Measurements from ENCODE around the gene ENOX1.

Gene ENOX1

GRCh38 chr13:43475140-43475539 is 311.6 kb downstream of the ENOX1 start:
- DNase-seq: no peak

GRCh38 chr13:43473437-43473836 is 313.3 kb downstream of the ENOX1 start:
- DNase-seq: no peak

DNA sequence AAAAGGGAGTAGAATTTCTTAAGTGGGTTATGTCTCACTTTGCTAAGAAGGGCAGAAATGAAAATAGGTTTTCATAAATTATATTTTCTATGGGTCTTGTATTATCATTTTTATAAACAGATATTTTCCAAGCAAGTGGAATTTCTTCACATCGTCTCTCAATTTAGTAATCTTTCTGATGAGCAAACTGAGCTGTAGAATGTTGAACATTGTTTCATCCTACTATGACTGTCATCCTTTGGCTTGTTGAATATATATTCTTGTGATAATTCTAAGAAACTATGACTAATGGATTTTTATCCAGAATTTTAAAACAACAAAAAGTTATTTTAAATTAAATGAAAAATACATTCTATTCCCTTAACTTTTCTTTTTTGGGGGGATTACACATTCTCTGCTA is 313.8 kb downstream of the ENOX1 start:
- no peak for DNase-seq

- DNase-seq: no peak
These were observed 314.4 kb downstream of the ENOX1 start for GRCh38 chr13:43472339-43472738.

DNA sequence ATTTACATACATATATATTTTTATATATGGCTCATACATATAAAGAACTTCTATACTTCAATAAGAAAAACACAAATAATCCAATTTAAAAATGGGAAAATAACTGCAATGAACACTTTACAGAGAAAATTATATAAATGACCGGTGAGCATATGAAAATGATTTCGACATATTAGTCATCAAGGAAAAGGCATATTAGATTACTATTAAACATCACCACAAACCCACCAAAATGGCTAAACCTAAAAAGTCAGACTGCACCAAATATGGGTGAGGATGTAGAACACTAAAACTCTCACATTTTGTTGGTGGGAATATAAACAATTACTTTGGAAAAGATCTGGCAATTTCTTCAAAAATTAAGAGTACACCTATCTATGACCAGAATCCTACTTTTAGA is 316.2 kb downstream of the ENOX1 start:
- no peak for DNase-seq

DNA sequence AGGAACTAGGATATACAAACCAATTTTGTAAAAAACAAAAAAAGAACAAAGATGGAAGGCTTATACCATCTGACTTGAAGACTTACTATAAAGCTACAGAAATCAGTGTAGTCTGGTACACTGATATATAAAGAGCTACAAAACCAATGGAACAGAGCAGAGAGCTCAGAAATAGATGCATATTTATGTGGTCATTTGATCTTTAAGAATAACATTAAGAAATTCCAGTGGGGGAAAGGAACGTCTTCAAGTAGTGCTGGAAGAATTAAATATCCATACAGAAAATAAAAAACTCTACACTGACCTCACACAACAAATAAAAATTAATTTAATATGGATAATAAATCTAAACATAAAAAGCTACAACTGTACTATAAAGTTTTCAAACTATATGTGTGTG is 317.0 kb downstream of the ENOX1 start:
- DNase-seq: no peak

DNA sequence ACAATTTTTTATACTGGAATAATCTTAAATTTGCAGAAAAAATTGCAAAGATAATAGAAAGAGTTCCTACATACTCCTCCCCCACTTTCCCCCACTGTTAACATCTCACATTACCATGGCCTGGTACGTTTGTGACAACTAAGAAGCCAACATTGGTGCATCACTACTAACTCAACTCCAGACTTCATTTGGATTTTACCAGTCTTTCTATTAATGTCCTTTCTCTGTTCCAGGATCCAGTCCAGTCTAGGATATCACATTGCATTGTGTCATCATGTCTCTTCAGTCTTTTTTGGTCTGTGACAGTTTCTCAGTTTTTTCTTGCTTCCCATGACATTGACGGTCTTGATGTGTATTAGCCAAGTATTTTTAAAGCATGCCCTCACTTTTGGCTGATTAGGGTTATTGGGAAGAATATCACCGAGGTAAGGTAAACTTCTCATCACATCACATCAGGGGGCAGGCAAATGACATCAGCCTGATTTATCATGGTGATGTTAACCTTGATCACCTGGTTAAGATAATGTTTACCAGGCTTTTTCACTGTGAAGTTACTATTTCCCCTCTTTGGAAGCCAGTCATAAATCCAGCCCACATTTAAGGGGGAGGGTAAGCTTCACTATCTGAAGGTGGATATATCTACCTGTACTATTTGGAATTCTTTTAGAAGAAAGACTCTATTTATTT is 322.1 kb downstream of the ENOX1 start:
- DNase-seq: no peak

DNA sequence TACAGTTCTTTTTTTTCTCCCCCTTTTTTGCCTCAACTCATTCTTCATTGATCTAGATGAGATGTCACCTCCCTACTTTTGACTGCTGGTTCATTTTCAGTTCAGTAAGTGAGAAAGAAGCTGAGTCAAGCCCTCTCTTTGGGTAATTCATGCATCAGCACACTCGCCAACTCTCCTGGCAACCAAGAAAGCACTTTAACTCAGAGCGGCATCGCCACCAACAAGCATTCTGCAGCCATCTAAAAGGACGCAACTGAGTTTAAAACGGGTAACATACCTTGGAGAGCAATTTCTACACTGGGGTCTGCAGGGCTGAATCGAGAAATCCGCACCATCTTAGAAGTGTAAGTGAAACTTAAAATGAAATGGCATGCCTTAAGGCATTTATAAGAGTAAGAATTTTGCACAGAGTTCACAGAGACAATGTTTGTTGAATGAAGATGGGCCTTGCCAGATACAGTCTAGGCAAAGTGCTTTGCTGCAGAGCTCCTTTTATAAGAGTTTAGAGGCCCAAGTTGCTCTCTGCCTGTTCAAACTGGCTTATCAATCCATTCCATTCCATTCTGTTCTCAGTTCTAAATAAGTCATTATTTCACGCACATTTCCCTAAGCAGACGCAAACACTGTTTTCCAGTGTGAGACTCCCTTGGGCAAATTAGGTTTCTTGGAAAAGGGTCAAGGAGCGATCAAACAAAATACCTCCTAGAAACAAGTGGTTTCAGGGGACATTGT is 338.0 kb downstream of the ENOX1 start:
- no peak for DNase-seq

DNA sequence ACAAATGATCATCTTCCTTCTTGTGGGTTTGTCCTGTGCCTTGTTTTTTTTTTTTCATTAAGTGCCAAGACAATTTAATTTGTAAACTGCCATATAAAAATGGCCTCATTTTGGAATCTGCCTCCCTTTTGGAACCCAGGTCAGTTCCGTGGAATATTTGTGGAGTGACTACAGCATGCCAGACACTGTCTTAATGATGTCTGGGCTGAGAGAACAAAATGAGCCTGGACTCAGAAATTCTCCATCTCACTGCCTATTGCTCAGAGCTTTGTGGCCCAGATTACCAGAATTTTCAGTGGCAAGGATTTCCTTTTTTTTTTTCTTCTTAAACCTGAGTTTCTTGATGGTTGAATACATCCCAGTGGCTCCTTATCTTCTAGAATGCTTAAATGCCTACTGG is 340.6 kb downstream of the ENOX1 start:
- no peak for DNase-seq

DNA sequence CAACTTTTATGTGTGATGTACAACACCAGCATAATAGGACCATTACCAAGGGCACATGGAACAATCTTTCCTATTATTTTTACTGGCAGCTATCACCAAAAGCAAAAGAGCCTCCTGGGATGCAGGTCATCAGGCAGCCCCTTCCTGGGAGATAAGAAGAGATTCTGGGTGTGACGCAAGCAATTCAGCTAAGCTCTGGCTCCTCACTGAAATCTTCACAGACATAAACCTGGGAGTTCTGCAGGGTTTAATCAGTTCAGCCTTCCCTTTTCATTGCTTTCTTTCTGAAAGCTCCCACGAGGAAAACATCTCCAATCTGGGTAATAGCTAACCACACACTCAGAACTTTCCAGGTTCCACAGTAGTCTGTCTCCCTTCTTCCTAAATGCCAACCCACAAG is 341.1 kb downstream of the ENOX1 start:
- DNase-seq: no peak

- DNase-seq: no peak
These were observed 342.7 kb downstream of the ENOX1 start for GRCh38 chr13:43444081-43444480.

- no peak for DNase-seq
These were observed 344.8 kb downstream of the ENOX1 start for GRCh38 chr13:43441899-43442499.

- no peak for DNase-seq
These were observed 345.3 kb downstream of the ENOX1 start for GRCh38 chr13:43441464-43441863.

DNA sequence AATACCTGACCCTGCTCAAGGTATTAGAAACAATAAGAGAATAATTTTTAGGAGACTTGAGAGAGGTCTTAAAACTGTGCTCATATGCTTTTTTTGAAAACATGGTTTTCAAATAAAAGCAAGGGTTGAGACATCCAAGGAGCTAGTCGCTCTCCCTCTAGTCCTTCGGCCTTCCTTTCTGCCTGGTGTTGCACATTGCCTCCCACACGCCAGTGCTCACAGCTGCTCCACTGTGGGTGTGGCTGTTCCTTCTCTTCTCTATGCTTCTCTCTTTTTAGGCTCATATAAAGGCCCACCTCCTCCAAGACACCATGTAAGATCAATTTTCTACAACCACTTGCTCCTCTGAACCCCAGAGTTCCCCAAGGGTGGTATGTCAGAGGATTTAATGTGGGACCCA is 352.6 kb downstream of the ENOX1 start:
- no peak for DNase-seq

- no peak for DNase-seq
These were observed 353.1 kb downstream of the ENOX1 start for GRCh38 chr13:43433691-43434141.

DNA sequence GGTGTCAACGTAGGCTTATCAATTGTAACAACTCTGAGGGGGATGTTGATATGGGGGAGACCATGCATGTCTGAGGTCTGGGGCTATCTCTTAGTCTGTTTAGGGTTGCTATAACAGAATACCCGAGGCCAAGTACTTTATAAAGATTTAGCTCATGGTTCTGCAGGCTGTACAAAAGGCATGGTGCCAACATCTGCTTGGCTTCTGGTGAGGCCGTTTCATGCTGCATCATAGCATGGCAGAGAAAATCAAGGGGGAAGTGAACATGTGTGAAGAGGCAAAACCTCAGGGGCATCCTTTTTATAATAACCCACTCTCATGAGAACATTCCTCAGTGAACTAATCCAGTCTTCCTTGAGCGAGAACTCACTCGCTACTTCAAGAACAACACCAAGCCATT is 353.8 kb downstream of the ENOX1 start:
- no peak for DNase-seq

- DNase-seq: no peak
These were observed 354.9 kb downstream of the ENOX1 start for GRCh38 chr13:43431841-43432240.

GRCh38 chr13:43431290-43431716 is 355.5 kb downstream of the ENOX1 start:
- no peak for DNase-seq

GRCh38 chr13:43428545-43429296 is 358.1 kb downstream of the ENOX1 start:
- DNase-seq: no peak

DNA sequence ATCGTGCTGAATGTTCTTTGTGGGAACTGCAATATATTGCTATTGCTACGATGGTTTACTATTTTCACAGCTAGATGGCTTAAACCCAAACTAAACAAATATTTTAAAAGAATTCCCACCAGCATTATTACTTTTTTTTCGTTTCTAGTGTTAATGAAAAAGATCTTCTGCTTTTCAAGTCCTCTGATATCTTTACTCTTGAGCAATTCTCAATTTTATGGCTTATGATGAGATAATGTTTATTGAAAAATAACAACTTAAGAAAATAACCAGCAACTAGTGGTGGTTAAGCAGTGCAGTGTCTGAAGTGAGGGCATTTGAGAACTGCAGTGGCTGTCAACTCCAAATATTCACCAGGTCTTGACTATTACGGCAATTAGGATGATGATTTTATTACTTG is 360.4 kb downstream of the ENOX1 start:
- DNase-seq: no peak

GRCh38 chr13:43425234-43425633 is 361.5 kb downstream of the ENOX1 start:
- no peak for DNase-seq

DNA sequence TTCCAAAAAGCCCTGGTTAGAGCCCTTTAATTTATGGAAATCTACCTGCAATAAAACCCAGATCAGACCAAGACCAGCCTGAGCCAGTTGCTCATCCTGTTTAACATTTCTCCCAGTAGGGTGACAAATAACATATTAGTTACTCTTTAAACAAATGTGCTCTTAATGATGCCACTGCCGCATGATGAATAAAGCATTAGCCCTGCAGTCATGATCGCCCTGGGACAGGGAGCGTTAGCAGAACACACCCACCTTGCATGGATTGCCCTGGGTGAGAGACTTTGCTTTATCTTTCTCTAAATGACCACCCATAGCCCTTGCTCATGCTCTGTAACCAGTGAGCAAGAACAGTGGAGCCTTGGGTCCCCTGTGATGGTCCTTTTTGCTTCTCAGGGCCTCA is 362.4 kb downstream of the ENOX1 start:
- DNase-seq: no peak

GRCh38 chr13:43422116-43422515 is 364.7 kb downstream of the ENOX1 start:
- no peak for DNase-seq
